Right hindlimb (tissue), 1 donor: ENCODE results near the gene FAM83G.

ENCODE experiments used
- DNase-seq: peaks from one replicate; pipeline ENCODE4 v3.0.0-alpha.2; 2018

Gene FAM83G

DNA sequence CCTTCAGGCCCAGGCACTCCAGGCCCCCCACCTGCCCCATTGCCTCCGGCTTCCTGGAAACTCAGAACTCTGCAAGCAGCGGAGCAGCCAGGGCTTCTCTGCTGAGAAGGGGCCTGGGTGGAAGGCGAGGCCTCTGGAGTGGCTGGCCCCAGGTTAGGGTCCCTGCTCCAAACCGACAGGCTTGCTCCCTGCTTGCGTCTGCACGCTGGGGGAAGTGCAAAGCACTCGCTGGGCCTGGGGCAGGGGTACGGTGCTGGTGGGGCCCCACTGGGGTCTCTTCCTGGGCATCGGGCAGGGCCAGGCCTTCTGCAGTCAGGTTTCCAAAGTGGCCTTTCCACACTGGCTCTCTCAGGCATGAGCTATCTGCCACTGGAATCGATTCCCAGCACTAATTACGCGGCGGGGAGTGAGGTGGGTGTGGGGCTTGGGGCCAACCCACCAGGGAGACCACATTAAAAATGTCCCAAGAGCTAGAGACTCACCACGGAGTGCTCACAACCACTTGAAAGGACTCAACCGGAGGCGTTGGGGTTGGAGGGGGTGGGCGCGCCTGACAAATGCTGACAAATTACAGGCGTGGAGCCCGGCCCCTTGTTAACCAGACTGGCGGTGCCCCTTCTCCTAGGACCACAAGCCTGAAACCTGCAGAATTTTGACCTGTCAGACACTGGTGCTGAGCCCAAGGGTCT is 17.9 kb downstream of the FAM83G start:
- DNase-seq: no peak

DNA sequence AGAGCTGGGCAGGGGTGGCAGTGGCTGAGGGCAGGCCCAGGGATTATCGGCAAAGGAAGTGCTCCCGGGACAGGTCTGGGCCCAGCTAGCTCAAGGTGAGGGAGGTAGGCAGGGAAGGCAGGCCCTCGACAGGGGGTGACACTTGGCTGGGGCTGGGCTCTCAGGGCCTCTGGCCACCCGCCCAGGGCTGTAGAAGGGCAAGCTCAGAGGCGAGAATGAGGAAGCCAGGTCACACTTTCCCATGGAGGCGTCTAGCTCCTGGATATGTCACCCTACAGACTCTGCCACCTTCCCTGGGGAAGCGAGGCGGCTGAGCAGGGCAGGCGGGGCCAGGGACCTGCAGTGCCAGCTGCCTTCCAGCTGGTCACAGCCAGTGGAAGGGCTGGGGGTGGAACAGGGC is 19.1 kb downstream of the FAM83G start:
- no peak for DNase-seq

DNA sequence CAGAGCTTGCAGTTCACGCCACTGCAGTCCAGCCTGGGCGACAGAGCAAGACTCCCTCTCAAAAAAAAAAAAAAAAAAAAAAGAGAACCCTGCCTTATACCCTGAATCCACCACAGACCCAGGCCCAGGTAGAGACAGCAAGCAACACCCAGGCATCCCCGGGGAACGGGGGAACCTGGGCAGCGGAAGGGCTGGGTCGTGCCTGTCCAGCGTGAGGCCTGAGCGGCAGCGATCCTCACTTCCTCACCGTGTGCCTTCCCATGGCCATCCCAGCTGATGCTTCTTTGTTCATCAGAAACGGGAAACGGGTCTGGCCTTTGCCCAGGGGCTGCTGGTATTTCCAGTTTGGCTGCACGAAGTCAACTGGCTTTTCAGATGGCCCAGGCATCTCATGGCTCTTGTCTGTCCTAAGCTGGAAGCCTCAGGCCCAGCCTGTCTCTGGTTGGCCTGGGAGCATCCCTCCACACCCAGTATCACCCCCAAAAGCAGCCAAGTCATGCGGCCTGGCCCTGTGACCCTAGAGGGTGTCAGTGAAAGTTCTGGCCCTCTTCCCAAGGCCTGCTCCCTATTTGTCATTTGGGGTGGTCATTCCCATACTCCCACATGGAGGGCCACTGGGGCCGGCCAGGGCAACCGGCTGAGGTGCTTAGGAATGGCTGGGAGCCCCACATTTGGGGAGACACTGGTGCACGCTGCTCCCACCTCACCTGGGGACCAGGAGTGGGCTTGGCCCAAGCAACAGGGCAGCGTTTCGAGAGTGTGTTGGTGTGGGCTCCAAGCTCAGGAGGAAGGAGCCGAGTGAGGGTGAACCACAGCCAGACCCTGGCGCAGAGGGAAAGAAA is 20.1 kb downstream of the FAM83G start:
- no peak for DNase-seq

- no peak for DNase-seq
These were observed 22.7 kb downstream of the FAM83G start for GRCh38 chr17:18981642-18982424.

- no peak for DNase-seq
These were observed 23.3 kb downstream of the FAM83G start for GRCh38 chr17:18981335-18981641.

DNA sequence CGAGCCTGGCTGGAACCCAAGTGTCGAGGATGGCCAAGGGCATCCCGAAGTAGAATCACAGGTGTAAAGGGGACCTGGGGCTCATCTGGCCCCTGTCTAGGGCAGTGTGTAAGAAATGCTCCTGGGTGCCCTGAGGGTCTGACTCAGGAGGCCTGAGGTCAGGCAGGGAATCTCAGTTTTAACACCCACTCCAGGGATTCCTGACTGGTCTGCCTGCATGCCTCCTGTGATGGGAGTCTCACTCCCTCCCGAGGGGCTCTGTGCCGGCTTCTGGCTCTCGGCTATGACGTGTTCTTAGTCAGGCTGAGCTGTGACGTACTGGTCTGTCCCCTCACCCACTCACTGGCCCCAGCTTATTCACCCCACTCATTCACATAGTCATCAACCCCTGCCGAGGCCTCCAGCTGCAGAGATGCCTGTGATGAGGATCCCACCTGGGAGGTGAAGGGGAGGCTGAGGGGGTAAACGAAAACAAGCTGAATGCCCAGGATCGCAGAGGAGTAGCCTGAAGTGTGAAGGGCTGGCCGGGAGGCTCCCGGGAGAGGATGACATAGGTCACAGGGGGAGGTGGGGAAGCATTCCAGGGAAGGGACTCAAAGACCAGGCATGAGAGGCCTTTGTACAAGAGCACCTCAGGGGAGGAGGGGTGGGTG is 23.8 kb downstream of the FAM83G start:
- DNase-seq: no peak

DNA sequence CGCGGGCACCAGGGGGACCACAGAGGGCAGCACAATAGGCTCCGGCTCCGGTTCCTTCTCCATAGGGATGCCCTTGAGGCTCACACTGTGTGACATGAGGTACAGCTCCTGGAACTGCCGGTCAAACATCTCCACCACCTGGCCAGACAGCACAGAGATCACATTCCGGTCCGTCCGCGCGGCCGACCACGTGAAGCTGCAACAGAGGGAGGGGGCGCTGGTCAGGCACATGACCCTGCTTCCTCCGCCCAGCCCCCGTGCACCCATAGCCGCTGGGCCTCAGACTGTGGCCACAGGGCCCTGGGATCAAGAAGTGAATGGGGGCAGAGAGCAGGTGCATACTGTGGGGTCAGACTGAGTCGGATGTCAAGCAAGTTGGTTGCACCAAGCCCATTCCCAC is 25.9 kb downstream of the FAM83G start:
- no peak for DNase-seq

DNA sequence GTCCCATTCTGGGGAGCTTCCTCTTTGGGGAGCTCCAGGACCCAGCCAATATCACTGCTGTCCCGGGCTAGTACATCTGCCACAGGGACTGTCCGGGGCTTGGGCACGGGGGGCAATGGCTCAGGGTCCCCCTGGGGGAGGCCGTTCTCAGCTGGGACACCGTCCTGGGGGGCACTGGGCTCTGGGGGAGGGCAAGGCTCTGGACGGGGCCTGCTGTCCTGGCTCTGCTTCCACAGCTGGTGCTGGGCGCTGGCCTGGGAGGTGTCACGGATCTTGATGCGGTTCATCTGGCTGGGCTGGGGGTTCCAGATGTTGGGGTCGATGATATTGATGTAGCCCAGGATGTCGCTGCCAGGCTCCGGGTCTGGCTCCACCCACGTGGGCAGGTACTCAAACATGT is 26.5 kb downstream of the FAM83G start:
- DNase-seq: no peak

- no peak for DNase-seq
These were observed 26.9 kb downstream of the FAM83G start for GRCh38 chr17:18977646-18978045.

DNA sequence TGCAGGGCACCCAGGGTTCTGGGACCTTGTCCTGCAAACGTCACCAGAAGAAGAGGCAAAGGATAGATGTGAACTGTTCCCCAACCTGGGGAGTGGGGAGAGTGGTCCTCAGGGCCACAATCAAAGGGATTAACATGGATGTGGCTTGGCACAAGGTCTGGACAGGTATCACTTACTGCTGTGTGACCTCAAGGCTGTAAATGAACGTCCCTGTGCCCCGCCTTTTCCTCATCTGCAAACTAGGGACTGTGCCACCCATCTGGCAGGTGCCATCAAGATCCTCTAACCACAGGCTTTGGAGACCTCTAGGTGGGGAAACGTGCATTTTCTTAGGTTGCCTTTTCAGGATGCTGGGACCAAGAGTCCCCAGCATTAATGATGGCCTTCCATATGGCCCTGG is 27.5 kb downstream of the FAM83G start:
- DNase-seq: no peak

DNA sequence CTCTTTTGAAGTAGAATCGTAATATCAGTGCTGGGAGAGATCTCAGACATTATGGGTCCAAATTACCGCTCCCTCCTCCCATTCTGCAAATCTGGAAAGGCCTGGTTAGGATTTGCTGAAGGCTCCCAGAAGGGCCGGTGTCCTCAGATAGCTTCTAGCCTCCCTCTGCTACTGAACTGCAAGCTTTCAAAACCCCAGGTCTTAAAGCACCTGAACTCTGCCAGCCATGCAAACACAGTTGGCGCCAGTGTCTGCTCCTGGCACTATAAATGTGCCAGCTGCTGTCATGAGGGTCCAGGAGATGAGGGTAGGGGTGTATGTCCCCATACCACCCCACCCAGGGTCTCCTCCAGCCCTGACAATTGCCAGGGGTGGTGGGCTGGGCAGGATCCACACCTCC is 28.4 kb downstream of the FAM83G start:
- no peak for DNase-seq

GRCh38 chr17:18975597-18975996 is 29.0 kb downstream of the FAM83G start:
- no peak for DNase-seq

DNA sequence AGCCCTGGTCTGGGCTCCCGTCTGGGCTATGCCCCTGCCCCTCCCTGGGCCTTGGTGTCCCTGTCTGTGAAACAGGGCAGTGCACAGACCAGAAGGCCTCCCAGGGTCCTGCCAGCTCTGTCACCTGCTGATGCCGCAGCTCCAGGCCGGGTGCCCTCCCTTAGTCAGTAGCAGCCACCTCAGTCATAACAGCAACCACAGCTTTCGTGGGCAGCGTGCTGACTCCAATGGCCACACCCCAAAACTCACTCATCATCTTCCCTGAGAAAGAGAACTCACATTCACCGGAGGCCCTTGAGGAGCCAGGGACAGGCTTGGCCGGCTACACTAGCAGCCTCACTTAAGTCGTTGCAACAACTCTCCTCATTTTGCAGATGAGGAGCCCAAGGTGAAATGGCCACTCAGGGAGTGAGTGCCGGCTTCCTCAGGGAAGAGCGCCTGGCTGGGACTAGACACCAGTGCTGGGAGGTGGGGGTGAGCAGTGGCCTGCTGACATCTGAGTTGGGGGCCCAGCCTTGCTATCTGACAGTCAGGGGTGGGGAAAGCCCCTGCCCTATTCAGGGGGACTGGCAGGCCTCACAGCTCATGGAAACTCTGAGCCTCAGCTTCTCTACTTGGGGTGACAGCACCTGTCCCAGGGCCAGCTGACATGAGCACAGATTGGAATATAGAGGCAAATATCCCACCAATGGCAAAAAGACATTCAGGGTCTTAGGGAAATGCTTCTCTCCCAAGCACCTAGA is 30.0 kb downstream of the FAM83G start:
- no peak for DNase-seq

DNA sequence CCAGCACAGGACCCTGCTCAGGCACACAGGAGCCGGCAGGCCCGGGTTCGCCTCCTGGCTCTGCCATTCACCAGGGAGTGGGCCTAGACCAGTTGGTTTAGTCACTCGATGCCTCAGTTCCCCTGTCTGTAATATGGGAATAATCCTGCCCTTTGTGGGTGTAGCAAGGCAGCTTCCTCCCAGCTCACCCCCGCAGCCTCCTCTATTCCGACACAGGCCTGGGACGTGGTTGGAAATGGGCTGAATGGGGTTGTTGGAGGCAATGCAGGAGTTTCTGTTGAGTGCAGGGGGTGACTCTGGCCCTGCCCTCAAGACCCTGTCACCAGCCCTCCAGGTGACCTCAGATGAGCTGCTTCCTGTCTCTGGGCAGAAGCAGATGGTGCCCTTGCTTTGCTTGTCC is 32.8 kb downstream of the FAM83G start:
- DNase-seq: no peak

GRCh38 chr17:18970582-18971480 is 33.7 kb downstream of the FAM83G start:
- DNase-seq: no peak

DNA sequence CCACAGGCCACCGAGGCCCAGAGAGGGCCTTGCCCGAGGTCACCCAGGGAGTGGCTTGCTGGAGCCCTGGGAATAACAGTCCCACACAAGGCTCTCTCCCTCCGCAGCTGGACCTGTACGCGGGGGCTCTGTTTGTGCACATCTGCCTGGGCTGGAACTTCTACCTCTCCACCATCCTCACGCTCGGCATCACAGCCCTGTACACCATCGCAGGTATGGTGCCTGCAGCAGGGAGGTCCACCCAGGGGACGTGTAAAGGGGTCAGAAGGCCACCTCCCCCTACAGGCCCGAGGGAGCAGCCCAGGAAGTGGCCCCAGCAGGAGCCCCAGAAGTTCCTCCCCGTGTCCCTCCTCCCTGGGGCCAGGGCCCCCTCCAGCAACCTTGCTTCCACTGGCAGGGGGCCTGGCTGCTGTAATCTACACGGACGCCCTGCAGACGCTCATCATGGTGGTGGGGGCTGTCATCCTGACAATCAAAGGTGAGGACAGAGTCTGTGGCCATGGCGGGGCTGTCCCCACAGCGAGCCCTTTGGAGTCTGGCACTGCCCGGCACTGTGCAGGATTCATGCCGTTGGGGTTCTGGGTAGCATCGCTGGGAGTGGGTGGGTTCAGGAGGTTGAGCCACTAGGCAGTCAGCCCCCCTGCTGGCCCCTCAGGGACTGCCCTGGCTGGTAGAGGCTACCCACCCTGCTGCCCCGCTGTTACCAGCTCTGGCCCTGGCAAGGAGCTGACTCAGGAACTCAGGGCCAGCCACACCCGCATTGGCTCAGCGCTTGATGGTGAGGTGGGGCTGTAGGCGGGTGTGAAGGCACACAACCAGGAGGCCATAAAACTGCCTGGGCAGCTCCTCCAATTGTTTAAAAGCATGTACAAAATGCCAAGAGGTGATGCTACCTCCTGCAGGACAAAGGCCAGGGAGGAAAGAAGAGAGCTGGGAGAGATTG is 35.3 kb downstream of the FAM83G start:
- no peak for DNase-seq

DNA sequence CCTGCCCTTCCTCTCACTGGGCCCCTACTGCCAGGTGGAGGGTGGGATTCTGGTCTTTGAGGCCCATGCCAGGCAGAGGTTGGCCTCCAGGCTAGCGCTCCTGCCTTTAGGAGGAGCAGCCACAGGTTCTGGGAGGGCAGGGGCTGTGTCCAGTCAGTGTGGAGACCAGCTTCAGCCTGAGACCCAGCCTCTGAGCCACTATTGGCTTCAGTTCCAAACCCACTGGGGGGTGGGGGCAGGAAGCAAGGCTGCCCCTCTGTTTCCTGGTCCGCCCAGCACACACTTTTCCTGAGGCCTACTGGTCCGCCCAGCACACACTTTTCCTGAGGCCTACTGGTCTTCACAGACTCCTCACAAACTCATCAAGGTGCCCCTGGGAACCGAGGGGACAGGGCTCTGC is 36.2 kb downstream of the FAM83G start:
- DNase-seq: no peak

DNA sequence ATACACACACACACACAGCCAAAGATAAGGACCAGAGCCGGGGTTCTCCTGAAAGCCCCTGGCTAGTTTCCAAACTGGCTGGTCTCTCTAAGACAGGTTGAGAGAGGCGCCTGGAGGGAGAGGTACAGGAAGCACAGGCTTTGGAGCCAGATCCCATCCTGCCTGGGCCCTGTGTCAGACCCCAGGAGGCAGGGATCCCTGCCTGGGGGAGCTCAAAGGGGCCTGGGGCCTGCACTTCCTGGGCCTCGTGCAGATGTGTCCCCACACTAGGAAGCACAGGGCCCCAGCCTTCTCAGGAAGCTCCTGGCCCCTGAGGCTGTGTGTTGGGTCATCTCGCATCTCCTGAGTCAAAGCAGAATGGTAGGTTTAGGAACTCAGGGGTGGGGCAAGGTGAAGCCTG is 36.6 kb downstream of the FAM83G start:
- no peak for DNase-seq

GRCh38 chr17:18966831-18967624 is 37.5 kb downstream of the FAM83G start:
- DNase-seq: peak; percentile 58
